ENCODE results near the gene FGF1. TPM values are rescaled to one million over a fixed set of nuclear protein-coding genes. Genes with fewer than 3 reads are reported as not detected.

The FGF1 gene
- polyA plus RNA-seq, 1 of the 3 experiments (the other 2 are of a cell fraction) = 5.3 TPM

DNA sequence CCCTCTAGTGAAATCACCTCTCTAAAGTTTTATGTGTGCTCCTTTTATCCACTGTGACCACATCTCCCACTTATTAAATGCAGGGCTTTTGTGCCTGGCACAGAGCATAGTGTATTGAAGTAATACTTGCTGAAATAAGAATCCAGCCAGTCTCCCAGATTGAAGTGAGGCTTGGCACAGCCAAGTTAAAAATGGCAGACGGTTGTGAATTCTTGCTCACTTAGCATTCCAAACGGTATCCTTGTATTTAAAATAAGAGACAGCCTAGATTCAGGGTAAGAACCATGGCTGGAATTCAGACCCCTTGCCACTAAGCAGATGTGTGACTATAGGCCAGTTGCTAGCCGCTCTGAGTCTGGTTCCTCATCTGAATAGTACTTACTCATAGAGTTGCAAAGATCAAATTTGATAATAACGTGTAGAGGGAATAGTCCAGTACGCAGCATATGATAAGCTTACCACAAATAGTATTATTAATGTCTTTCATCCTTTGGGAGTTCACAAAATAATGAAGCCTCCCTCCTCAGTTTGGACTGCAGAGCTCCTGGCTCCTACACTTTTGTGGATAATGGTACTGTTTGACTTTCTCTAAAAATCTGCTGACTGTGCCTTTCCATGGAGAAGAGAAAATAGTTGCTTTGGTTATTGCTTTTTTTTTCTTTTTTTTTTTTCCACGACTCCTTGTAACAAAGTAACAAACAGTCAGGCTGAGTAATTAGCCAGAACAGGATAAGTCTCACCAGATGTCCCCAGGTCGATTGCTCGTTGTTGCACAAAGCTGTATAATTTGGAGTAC is 51.5 kb downstream of the FGF1 start:
- POLR2A ChIA-PET = no interaction called here
- Histone ChIP-seq H3K4me1 (ENCODE audit: control insufficient read depth in 1 of 2, insufficient read depth in 2 of 2, low read depth in 1 of 2, low read length in 1 of 2) (peaks cover 6 to 33% of the 10 kb centered on the region in 2 experiments; a peak in 3 of 4 replicates), H3K9me2 (no peaks in the 10 kb centered on the region), H3K4me3 (ENCODE audit: low read depth in 2 of 2, low read length in 1 of 2) (no peak overlapping the region), H4K20me1 (ENCODE audit: insufficient read depth) (no peaks in the 10 kb centered on the region), H3K9ac (no peak overlapping the region), H3F3A (replicated peaks; ENCODE audit: insufficient read depth) (peaks cover 11% of the 10 kb centered on the region), H2AFZ (ENCODE audit: low read depth) (no peak overlapping the region), H3K27me3 (ENCODE audit: insufficient read depth) (no peaks in the 10 kb centered on the region), H3K9me3 (no peaks in the 10 kb centered on the region), H3K27ac (ENCODE audit: low read depth in 2 of 2, low read length in 1 of 2) (peak overlapping the region in 1 of 2 experiments; percentile 16; a peak in 1 of 4 replicates), H3K4me2 (no peak overlapping the region), H3K79me2 (ENCODE audit: insufficient read depth) (no peaks in the 10 kb centered on the region), H3K36me3 (replicated peaks in 1 of 2; ENCODE audit: control insufficient read depth in 1 of 2, insufficient read depth in 2 of 2, low read length in 1 of 2) (no peaks in the 10 kb centered on the region)
- no peak for DNase-seq
- CTCF ChIA-PET = interaction anchor here (0.8 to 13.5 kb wide), 7 partner anchors 10 to 79 kb away, joined by 4 to 154 read pairs (median 7); no protein-coding TSS in a partner anchor
- TF ChIP-seq MXI1 (IDR thresholded peaks at IDR 0.05; ENCODE audit: low read depth, low read length) (no peak), SMC3 (IDR thresholded peaks at IDR 0.05; ENCODE audit: low read depth, low read length) (no peak), MEF2A (IDR thresholded peaks at IDR 0.05; ENCODE audit: borderline replicate concordance, low read depth) (no peak), FOXJ3 (CRISPR knock-in tag; IDR thresholded peaks at IDR 0.05) (no peak), RFX5 (IDR thresholded peaks at IDR 0.05; ENCODE audit: low read length) (no peak), NFIC (IDR thresholded peaks at IDR 0.05; ENCODE audit: borderline replicate concordance) (no peak), ZBTB33 (IDR thresholded peaks at IDR 0.05; ENCODE audit: borderline replicate concordance, low read depth) (no peak), TEAD4 (IDR thresholded peaks at IDR 0.05; ENCODE audit: borderline replicate concordance, insufficient read depth) (no peak), ELF1 (IDR thresholded peaks at IDR 0.05) (no peak), RAD21 (IDR thresholded peaks at IDR 0.05; ENCODE audit: low read length) (no peak), EZH2phosphoT487 (IDR thresholded peaks at IDR 0.05; ENCODE audit: borderline replicate concordance, low read depth) (no peak)
- TF ChIP-seq, protein P1, sequence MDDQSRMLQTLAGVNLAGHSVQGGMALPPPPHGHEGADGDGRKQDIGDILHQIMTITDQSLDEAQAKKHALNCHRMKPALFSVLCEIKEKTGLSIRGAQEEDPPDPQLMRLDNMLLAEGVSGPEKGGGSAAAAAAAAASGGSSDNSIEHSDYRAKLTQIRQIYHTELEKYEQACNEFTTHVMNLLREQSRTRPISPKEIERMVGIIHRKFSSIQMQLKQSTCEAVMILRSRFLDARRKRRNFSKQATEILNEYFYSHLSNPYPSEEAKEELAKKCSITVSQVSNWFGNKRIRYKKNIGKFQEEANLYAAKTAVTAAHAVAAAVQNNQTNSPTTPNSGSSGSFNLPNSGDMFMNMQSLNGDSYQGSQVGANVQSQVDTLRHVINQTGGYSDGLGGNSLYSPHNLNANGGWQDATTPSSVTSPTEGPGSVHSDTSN (IDR thresholded peaks at IDR 0.05) = no peak
- 78% methylated on average over 8 of the region's 8 CpGs for WGBS (ENCODE audit: low lambda C conversion rate)

GRCh38 chr5:142630927-142631539 is 54.9 kb downstream of the FGF1 start:
- H3K4me3 ChIP-seq (ENCODE audit: low read depth in 2 of 2, low read length in 1 of 2) = no peak overlapping the region
- H3K27me3 ChIP-seq (ENCODE audit: insufficient read depth) = no peaks in the 10 kb centered on the region
- H3K9ac ChIP-seq = no peak overlapping the region
- POLR2A ChIA-PET = no interaction called here
- no peaks in the 10 kb centered on the region for H3K36me3 ChIP-seq (replicated peaks in 1 of 2; ENCODE audit: control insufficient read depth in 1 of 2, insufficient read depth in 2 of 2, low read length in 1 of 2)
- H3K9me3 ChIP-seq = no peaks in the 10 kb centered on the region
- H3K4me1 ChIP-seq (ENCODE audit: control insufficient read depth in 1 of 2, insufficient read depth in 2 of 2, low read depth in 1 of 2, low read length in 1 of 2) = peaks cover 10 to 24% of the 10 kb centered on the region in 2 experiments; a peak in 3 of 4 replicates
- no peak for DNase-seq
- WGBS (ENCODE audit: low lambda C conversion rate) = 90% methylated on average over 7 of the region's 7 CpGs
- H3F3A ChIP-seq (replicated peaks; ENCODE audit: insufficient read depth) = peaks cover 8% of the 10 kb centered on the region
- H3K4me2 ChIP-seq = no peak overlapping the region
- H4K20me1 ChIP-seq (ENCODE audit: insufficient read depth) = no peaks in the 10 kb centered on the region
- no peaks in the 10 kb centered on the region for H3K79me2 ChIP-seq (ENCODE audit: insufficient read depth)
- no peak overlapping the region for H3K27ac ChIP-seq (ENCODE audit: low read depth in 2 of 2, low read length in 1 of 2)
- CTCF ChIA-PET = interaction anchor here (1.6 to 2.8 kb wide), 3 partner anchors 20 to 68 kb away, joined by 5 to 11 read pairs (median 11); no protein-coding TSS in a partner anchor
- no peak overlapping the region for H2AFZ ChIP-seq (ENCODE audit: low read depth)
- H3K9me2 ChIP-seq = no peaks in the 10 kb centered on the region
- TF ChIP-seq FOSL2 (IDR thresholded peaks at IDR 0.05; ENCODE audit: borderline replicate concordance, low read depth) (no peak), RXRA (IDR thresholded peaks at IDR 0.05; ENCODE audit: borderline replicate concordance, low read depth) (no peak), GATA2 (CRISPR knock-in tag; IDR thresholded peaks at IDR 0.05) (no peak), POLR2AphosphoS5 (IDR thresholded peaks at IDR 0.05; ENCODE audit: low read depth, low read length) (no peak), TAF1 (IDR thresholded peaks at IDR 0.05; ENCODE audit: borderline replicate concordance, low read depth, low read length) (no peak), RCOR1 (IDR thresholded peaks at IDR 0.05; ENCODE audit: low read length) (no peak), EP300 (IDR thresholded peaks at IDR 0.05; ENCODE audit: borderline replicate concordance in 1 of 2, low read depth in 1 of 2, low read length in 1 of 2) (no peak), SIN3A (IDR thresholded peaks at IDR 0.05; ENCODE audit: borderline replicate concordance, low read depth, low read length) (no peak), SMC3 (IDR thresholded peaks at IDR 0.05; ENCODE audit: low read depth, low read length) (no peak), ELF1 (IDR thresholded peaks at IDR 0.05) (no peak), GABPA (IDR thresholded peaks at IDR 0.05; ENCODE audit: low read depth) (no peak), NRF1 (IDR thresholded peaks at IDR 0.05; ENCODE audit: low read depth, low read length) (no peak), RFX5 (IDR thresholded peaks at IDR 0.05; ENCODE audit: low read length) (no peak), RAD21 (IDR thresholded peaks at IDR 0.05; ENCODE audit: low read length) (no peak), FOXJ3 (CRISPR knock-in tag; IDR thresholded peaks at IDR 0.05) (no peak), TEAD4 (IDR thresholded peaks at IDR 0.05; ENCODE audit: borderline replicate concordance, insufficient read depth) (no peak)
- TF ChIP-seq, protein P1 (IDR thresholded peaks at IDR 0.05) = no peak
